ENCODE data around the gene PER1. TPM values are rescaled to one million over a fixed set of nuclear protein-coding genes. Genes with fewer than 3 reads are reported as not detected.

The PER1 gene
- total and polyA plus RNA-seq, 2 of the 13 experiments (the other 11 are each of a cell fraction or from before 2014, with no cell fraction given): 2.6 to 3.6 TPM

DNA sequence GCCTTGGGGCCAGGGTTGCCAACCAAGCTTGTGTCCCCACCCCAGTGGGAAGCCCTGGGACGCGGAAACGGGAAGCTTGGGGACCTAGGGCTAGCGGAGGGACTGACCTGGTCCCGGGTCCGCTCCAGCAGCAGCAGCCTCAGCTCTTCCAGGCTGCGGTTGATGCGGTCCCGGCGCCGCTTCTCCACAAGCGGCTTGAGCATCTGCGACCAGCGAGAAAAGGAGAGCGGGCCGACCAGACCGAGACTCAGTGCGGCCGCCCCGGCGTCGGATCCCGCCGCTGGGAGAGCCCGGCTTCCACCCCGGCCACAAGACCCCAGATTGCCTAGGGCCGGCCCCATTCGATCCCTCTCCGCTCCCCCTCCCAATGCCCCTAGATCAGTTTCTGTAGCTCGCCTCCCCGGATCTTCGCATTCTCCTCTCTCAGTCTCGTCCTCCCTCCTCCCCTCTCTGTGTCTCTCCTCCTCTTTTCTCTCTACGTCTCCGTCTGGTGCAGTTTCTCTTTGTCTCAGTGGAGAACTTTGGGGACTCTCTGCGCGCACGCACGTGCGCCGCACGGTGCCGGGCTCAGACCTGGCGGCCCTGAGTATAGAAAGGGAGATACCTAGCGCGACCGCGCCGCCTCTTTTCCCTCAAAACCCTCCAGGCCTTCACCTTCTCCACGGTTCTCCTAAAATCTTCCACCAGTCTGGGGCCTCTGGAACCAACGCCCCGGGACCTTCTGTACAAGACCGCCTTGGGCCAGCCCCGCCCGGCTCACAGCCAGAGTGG lies 29.1 kb downstream of the PER1 start:
- Histone ChIP-seq H3K27ac (ENCODE audit: extremely low read length, insufficient read depth, low read length) (no peak overlapping the region), H3K9ac (ENCODE audit: insufficient read depth, low read depth, low read length) (peak overlapping the region; percentile 13; the same call in 1 of the 2 replicates), H3K4me3 (replicated peaks in 1 of 3; ENCODE audit: insufficient read depth in 1 of 3, low read depth in 2 of 3, low read length in 3 of 3) (peak overlapping the region; percentile 48 to 95 (median 68)), H3K9me3 (ENCODE audit: low read length) (no peaks in the 10 kb centered on the region), H3K36me3 (replicated peaks in 1 of 2; ENCODE audit: control insufficient read depth in 1 of 2, insufficient read depth in 2 of 2, low read length in 2 of 2) (no peaks in the 10 kb centered on the region), H3K79me2 (ENCODE audit: insufficient read depth, low read length) (no peaks in the 10 kb centered on the region), H3K27me3 (ENCODE audit: control insufficient read depth in 1 of 2, insufficient read depth in 2 of 2, low read length in 2 of 2) (peaks cover 5 to 36% of the 10 kb centered on the region in 2 experiments), H3K4me1 (ENCODE audit: insufficient read depth, low read length) (peaks cover 59% of the 10 kb centered on the region), H3K4me2 (ENCODE audit: low read depth, low read length) (peak overlapping the region; percentile 100), H4K20me1 (ENCODE audit: insufficient read depth, low read length) (peaks cover 13% of the 10 kb centered on the region; the same call in 1 of the 2 replicates), H2AFZ (ENCODE audit: low read length) (no peak overlapping the region)
- DNase-seq (ENCODE audit: low spot score): no peak
- FAIRE-seq: no peak
- POLR2A ChIA-PET: interaction anchor here (1.5 to 5.1 kb wide), 5 partner anchors 31 to 125 kb away, joined by 3 to 35 read pairs (median 8); partner anchors contain the start of genes AURKB and CTC1
- CTCF ChIA-PET (ENCODE audit: low intra/inter-chr PET ratio, low total read pairs): no interaction called here
- in situ Hi-C loops (cut with HindIII; ENCODE audit: extremely low pct_ligation_motif_present, low pct_unique_long_range_greater_than_20kb): loop anchor here (5.0 to 10.0 kb wide), 3 partner anchors 34 to 179 kb away; no protein-coding TSS in a partner anchor
- intact Hi-C loops (cut with micrococcal nuclease; ENCODE audit: unreplicated experiment): no loop called here
- BruUV-seq (replicated peaks): no TSS peak
- WGBS (ENCODE audit: low lambda C conversion rate): 6% methylated on average over 29 of the region's 55 CpGs
- ATAC-seq: no peak
- TF ChIP-seq ZNF891 (CRISPR knock-in tag; IDR thresholded peaks at IDR 0.05) (0 out of 2 replicates have a peak, but pooled peaks have one; percentile 31), SP4 (CRISPR knock-in tag; IDR thresholded peaks at IDR 0.05) (0 out of 2 replicates have a peak, but pooled peaks have one; percentile 26), ZNF614 (CRISPR knock-in tag; IDR thresholded peaks at IDR 0.05; ENCODE audit: borderline replicate concordance) (no peak), TCF7L2 (IDR thresholded peaks at IDR 0.05; ENCODE audit: low read depth, low read length) (no peak), ATM (IDR thresholded peaks at IDR 0.05; ENCODE audit: borderline replicate concordance) (no peak), CBX5 (CRISPR knock-in tag; IDR thresholded peaks at IDR 0.05; ENCODE audit: borderline replicate concordance) (no peak), CC2D1A (CRISPR knock-in tag; IDR thresholded peaks at IDR 0.05) (no peak), CBX1 (IDR thresholded peaks at IDR 0.05; ENCODE audit: low read depth) (no peak), SP1 (IDR thresholded peaks at IDR 0.05) (no peak), SP1 (CRISPR knock-in tag; IDR thresholded peaks at IDR 0.05) (no peak), ZNF451 (CRISPR knock-in tag; IDR thresholded peaks at IDR 0.05) (no peak), ZMAT3 (CRISPR knock-in tag; conservative IDR thresholded peaks at IDR 0.05) (no peak), HNRNPLL (IDR thresholded peaks at IDR 0.05; ENCODE audit: low read depth, low read length, poor library complexity, severe bottlenecking) (peak; percentile 67), ZNF230 (CRISPR knock-in tag; IDR thresholded peaks at IDR 0.05) (no peak), BCL6 (CRISPR knock-in tag; IDR thresholded peaks at IDR 0.05) (0 out of 2 replicates have a peak, but pooled peaks have one; percentile 19), EZH2 (conservative IDR thresholded peaks at IDR 0.05; ENCODE audit: low read depth, low read length) (0 out of 2 replicates have a peak, but pooled peaks have one; percentile 51), ELF3 (CRISPR knock-in tag; IDR thresholded peaks at IDR 0.05) (no peak), ADNP (CRISPR knock-in tag; IDR thresholded peaks at IDR 0.05) (no peak), ZNF83 (CRISPR knock-in tag; IDR thresholded peaks at IDR 0.05; ENCODE audit: borderline replicate concordance) (no peak), SMARCE1 (IDR thresholded peaks at IDR 0.05; ENCODE audit: borderline replicate concordance) (no peak)
- TF ChIP-seq, protein P1, sequence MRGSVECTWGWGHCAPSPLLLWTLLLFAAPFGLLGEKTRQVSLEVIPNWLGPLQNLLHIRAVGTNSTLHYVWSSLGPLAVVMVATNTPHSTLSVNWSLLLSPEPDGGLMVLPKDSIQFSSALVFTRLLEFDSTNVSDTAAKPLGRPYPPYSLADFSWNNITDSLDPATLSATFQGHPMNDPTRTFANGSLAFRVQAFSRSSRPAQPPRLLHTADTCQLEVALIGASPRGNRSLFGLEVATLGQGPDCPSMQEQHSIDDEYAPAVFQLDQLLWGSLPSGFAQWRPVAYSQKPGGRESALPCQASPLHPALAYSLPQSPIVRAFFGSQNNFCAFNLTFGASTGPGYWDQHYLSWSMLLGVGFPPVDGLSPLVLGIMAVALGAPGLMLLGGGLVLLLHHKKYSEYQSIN (CRISPR knock-in tag; IDR thresholded peaks at IDR 0.05; ENCODE audit: borderline replicate concordance): no peak
- TF ChIP-seq, protein P2, sequence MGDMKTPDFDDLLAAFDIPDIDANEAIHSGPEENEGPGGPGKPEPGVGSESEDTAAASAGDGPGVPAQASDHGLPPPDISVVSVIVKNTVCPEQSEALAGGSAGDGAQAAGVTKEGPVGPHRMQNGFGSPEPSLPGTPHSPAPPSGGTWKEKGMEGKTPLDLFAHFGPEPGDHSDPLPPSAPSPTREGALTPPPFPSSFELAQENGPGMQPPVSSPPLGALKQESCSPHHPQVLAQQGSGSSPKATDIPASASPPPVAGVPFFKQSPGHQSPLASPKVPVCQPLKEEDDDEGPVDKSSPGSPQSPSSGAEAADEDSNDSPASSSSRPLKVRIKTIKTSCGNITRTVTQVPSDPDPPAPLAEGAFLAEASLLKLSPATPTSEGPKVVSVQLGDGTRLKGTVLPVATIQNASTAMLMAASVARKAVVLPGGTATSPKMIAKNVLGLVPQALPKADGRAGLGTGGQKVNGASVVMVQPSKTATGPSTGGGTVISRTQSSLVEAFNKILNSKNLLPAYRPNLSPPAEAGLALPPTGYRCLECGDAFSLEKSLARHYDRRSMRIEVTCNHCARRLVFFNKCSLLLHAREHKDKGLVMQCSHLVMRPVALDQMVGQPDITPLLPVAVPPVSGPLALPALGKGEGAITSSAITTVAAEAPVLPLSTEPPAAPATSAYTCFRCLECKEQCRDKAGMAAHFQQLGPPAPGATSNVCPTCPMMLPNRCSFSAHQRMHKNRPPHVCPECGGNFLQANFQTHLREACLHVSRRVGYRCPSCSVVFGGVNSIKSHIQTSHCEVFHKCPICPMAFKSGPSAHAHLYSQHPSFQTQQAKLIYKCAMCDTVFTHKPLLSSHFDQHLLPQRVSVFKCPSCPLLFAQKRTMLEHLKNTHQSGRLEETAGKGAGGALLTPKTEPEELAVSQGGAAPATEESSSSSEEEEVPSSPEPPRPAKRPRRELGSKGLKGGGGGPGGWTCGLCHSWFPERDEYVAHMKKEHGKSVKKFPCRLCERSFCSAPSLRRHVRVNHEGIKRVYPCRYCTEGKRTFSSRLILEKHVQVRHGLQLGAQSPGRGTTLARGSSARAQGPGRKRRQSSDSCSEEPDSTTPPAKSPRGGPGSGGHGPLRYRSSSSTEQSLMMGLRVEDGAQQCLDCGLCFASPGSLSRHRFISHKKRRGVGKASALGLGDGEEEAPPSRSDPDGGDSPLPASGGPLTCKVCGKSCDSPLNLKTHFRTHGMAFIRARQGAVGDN (CRISPR knock-in tag; IDR thresholded peaks at IDR 0.05): peak; percentile 55

Measured in HepG2 (cell line).